Endothelial cell of umbilical vein (primary cell): ENCODE data around the gene PLEKHO1. TPM values are rescaled to one million over a fixed set of nuclear protein-coding genes. Genes with fewer than 3 reads are reported as not detected.

Experiments
- BruUV-seq: library from RNA; stranded (reverse); fragments of 400-500 nt; replicated peaks from 2 replicates; lab custom pipeline; 2021; lab: Mats Ljungman, UMichigan
- CTCF ChIA-PET: fragments of 300-600, 350-600 bp; sonication (Branson Sonifier 250); formaldehyde crosslinking; loops from one replicate; lab custom pipeline; 2021; ENCODE audit warnings: antibody characterized with exemption, inconsistent platforms; lab: Charles Lee
- POLR2A ChIA-PET: fragments of 300-600, 350-600 bp; sonication (Branson Sonifier 250); formaldehyde crosslinking; loops from one replicate; lab custom pipeline; 2021; ENCODE audit warnings: antibody characterized with exemption, inconsistent platforms; lab: Charles Lee
- DNase-seq: peaks from one replicate; pipeline ENCODE4 v3.0.0-alpha.2; 2011; ENCODE audit warnings: low read depth, low spot score
- FAIRE-seq: peaks from 2 replicates; lab custom pipeline; 2011; peaks lifted over from hg19 to GRCh38; lab: Jason Lieb, UNC
- H2AFZ ChIP-seq: 2 replicates; pipeline ENCODE4 v1.6.0; 2012; ENCODE audit warnings: low read depth, low read length, control low read depth, inconsistent platforms
- H3K27ac ChIP-seq: 2 replicates; pipeline ENCODE4 v1.5.1; 2011; ENCODE audit warnings: low read depth, mild to moderate bottlenecking, control low read depth, low read length, moderate library complexity; ENCODE audit not compliant: insufficient read depth
- H3K27me3 ChIP-seq, 2 experiments: 2 replicates each; pipeline versions ENCODE4 v1.6.0 to v1.6.1; 2011; ENCODE audit warnings: low read length in 2 of 2, mixed read lengths in 1 of 2; ENCODE audit not compliant: control insufficient read depth in 2 of 2, insufficient read depth in 2 of 2
- H3K36me3 ChIP-seq, 2 experiments: 2 replicates in 1 of 2; 3 replicates in 1 of 2; pipeline ENCODE4 v1.5.1; 2011; ENCODE audit warnings: low read length in 2 of 2, mild to moderate bottlenecking in 1 of 2, moderate library complexity in 1 of 2; ENCODE audit not compliant: control insufficient read depth in 2 of 2, insufficient read depth in 2 of 2; ENCODE audit errors: extremely low read depth in 1 of 2
- H3K4me1 ChIP-seq: 3 replicates; pipeline ENCODE4 v1.5.1; 2011; ENCODE audit warnings: mild to moderate bottlenecking, low read length; ENCODE audit not compliant: control insufficient read depth, insufficient read depth; ENCODE audit errors: extremely low read depth
- H3K4me2 ChIP-seq: 2 replicates; pipeline ENCODE4 v1.6.1; 2011; ENCODE audit warnings: low read length, control low read depth, mixed read lengths; ENCODE audit not compliant: insufficient read depth
- H3K4me3 ChIP-seq, 3 experiments: fragments of 200-600 bp in 1 of 3; sonication (generic), shearing (Covaris generic) in 1 of 3; replicated peaks in 1 of 3; 2 replicates each; pipeline ENCODE4 v1.5.1; 2011 to 2016; ENCODE audit warnings: control low read depth in 3 of 3, low read length in 3 of 3, mild to moderate bottlenecking in 2 of 3, inconsistent platforms in 1 of 3, low read depth in 1 of 3, moderate library complexity in 1 of 3; ENCODE audit not compliant: insufficient read depth in 1 of 3
- H3K79me2 ChIP-seq: 2 replicates; pipeline ENCODE4 v1.6.0; 2012; ENCODE audit warnings: low read length, inconsistent platforms; ENCODE audit not compliant: control insufficient read depth, insufficient read depth
- H3K9ac ChIP-seq: replicated peaks from 2 replicates; pipeline ENCODE3; 2011; ENCODE audit warnings: low read length, control low read depth; ENCODE audit not compliant: insufficient read depth; ENCODE audit errors: extremely low read depth
- H3K9me1 ChIP-seq: replicated peaks from 3 replicates; pipeline ENCODE4 v1.6.0; 2011; ENCODE audit warnings: mild to moderate bottlenecking, low read length; ENCODE audit not compliant: control insufficient read depth, insufficient read depth; ENCODE audit errors: extremely low read depth
- H3K9me3 ChIP-seq: replicated peaks from 2 replicates; pipeline ENCODE4 v1.5.1; 2012; ENCODE audit warnings: low read length, inconsistent platforms; ENCODE audit not compliant: control insufficient read depth, insufficient read depth
- H4K20me1 ChIP-seq: replicated peaks from 2 replicates; pipeline ENCODE3; 2011; ENCODE audit warnings: mild to moderate bottlenecking, low read length; ENCODE audit not compliant: control insufficient read depth, insufficient read depth; ENCODE audit errors: extremely low read depth
- CTCF ChIP-seq, 2 donors: IDR thresholded peaks; 1 replicate in 1 of 2; 2 replicates in 1 of 2; pipeline ENCODE4 v1.5.1; 2011; ENCODE audit warnings: low read length in 2 of 2, mild to moderate bottlenecking in 2 of 2, moderate library complexity in 2 of 2, control low read depth in 1 of 2, inconsistent platforms in 1 of 2, low read depth in 1 of 2; ENCODE audit not compliant: insufficient read depth in 1 of 2; ENCODE audit errors: extremely low read depth in 1 of 2
- EZH2 ChIP-seq: IDR thresholded peaks from 2 replicates; pipeline ENCODE4 v1.6.1; 2012; ENCODE audit warnings: borderline replicate concordance, low read depth, mild to moderate bottlenecking, moderate library complexity, low read length, inconsistent platforms; ENCODE audit not compliant: severe bottlenecking
- FOS ChIP-seq: IDR thresholded peaks from 2 replicates; pipeline ENCODE4 v1.6.1; 2011; ENCODE audit warnings: mild to moderate bottlenecking, low read length, moderate library complexity, borderline replicate concordance; ENCODE audit not compliant: insufficient read depth
- GATA2 ChIP-seq: IDR thresholded peaks from 2 replicates; pipeline ENCODE4 v1.7.0; 2011; ENCODE audit warnings: low read depth, mild to moderate bottlenecking, moderate library complexity, mixed read lengths, low read length; ENCODE audit not compliant: insufficient read length, insufficient read depth
- JUN ChIP-seq: IDR thresholded peaks from 2 replicates; pipeline ENCODE4 v1.6.1; 2011; ENCODE audit warnings: borderline replicate concordance, low read depth; ENCODE audit not compliant: insufficient read length, insufficient read depth
- MAX ChIP-seq: IDR thresholded peaks from 2 replicates; pipeline ENCODE4 v1.6.1; 2011; ENCODE audit not compliant: insufficient read depth, insufficient read length
- MYC ChIP-seq: IDR thresholded peaks from one replicate; pipeline ENCODE4 v1.6.1; 2011; ENCODE audit warnings: mild to moderate bottlenecking, low read depth, low read length
- POLR2A ChIP-seq: IDR thresholded peaks from 2 replicates; pipeline ENCODE4 v1.6.1; 2012; ENCODE audit warnings: low read depth, mild to moderate bottlenecking, control low read depth, low read length
- POLR2AphosphoS5 ChIP-seq: IDR thresholded peaks from 2 replicates; pipeline ENCODE4 v1.6.1; 2012; ENCODE audit warnings: low read depth, mild to moderate bottlenecking, control low read depth, low read length, moderate library complexity; ENCODE audit not compliant: insufficient read depth
- dilution Hi-C: fragments of 300-500 bp; cut with MboI; formaldehyde crosslinking; loops from one replicate; pipeline ENCODE4 v1.15.0; 2019; ENCODE audit warnings: low sequenced_read_pairs; ENCODE audit not compliant: extremely low pct_ligation_motif_present
- intact Hi-C: fragments of 100-400 bp; cut with micrococcal nuclease; formaldehyde crosslinking; loops from one replicate; pipeline ENCODE4 v1.10.0; 2022
- polyA plus RNA-seq, 4 experiments: library from polyadenylated mRNA; depleted of rRNA in 3 of 4; stranded (reverse) in 3 of 4; unstranded in 1 of 4; fragments of >200 nt; gene quantifications; 2 replicates each; pipeline versions ENCODE4 v1.2.1 to v1.2.3, GENCODE V29; 2011 to 2012; ENCODE audit warnings: missing spikeins in 1 of 4
- total RNA-seq: library from RNA; stranded (reverse); gene quantifications from 2 replicates; pipeline ENCODE4 v1.2.3, GENCODE V29; 2021

Gene PLEKHO1
- total and polyA plus RNA-seq, 2 donors (not counting 3 experiments of a cell fraction or from before 2014, with no cell fraction given) = 59.8 to 101 TPM

GRCh38 chr1:150142083-150142482 is 7.6 kb upstream of the PLEKHO1 start:
- Histone ChIP-seq H3K9me3 (no peaks in the 10 kb centered on the region), H3K79me2 (no peaks in the 10 kb centered on the region), H3K4me2 (peak overlapping the region; percentile 82), H3K4me1 (peaks cover 37% of the 10 kb centered on the region), H3K27me3 (no peaks in the 10 kb centered on the region), H4K20me1 (no peaks in the 10 kb centered on the region), H3K9me1 (no peaks in the 10 kb centered on the region), H3K4me3 (peak overlapping the region in 1 of 3 experiments; percentile 22), H3K27ac (peak overlapping the region; percentile 91), H2AFZ (no peak overlapping the region), H3K9ac (peak overlapping the region; percentile 66), H3K36me3 (no peaks in the 10 kb centered on the region)
- FAIRE-seq (peak; percentile 79), DNase-seq (peak; percentile 90)
- dilution Hi-C loops = no loop called here
- POLR2A ChIA-PET = no interaction called here
- CTCF ChIA-PET = interaction anchor here (0.7 to 2.2 kb wide), 9 partner anchors 8 to 69 kb away, joined by 3 to 8 read pairs (median 3); partner anchors contain the start of gene PLEKHO1
- TF ChIP-seq GATA2 = peak; percentile 88
- no peak for TF ChIP-seq JUN
- TF ChIP-seq EZH2 = no peak
- TF ChIP-seq FOS = peak; percentile 27
- TF ChIP-seq MYC = no peak
- TF ChIP-seq POLR2A = no peak
- TF ChIP-seq MAX = no peak
- TF ChIP-seq CTCF (IDR thresholded peaks at IDR 0.05; ENCODE audit: extremely low read depth in 1 of 2, insufficient read depth in 1 of 2, low read depth in 1 of 2, low read length in 2 of 2) = no peak
- TF ChIP-seq POLR2AphosphoS5 = peak; percentile 25
- intact Hi-C loops = loop anchor here (1.0 kb wide), 3 partner anchors 9 to 132 kb away; partner anchors contain the start of gene OTUD7B
- BruUV-seq = no TSS peak
